Tibial nerve (tissue), 4 donors: ENCODE results near the gene RANGRF. TPM values are rescaled to one million over a fixed set of nuclear protein-coding genes. Genes with fewer than 3 reads are reported as not detected.

Experiments used
- DNase-seq, 2 donors: peaks; one replicate each; pipeline ENCODE4 v3.0.0-alpha.2; 2019; ENCODE audit warnings: low spot score in 2 of 2
- H3K27ac ChIP-seq, 4 donors: fragments of 200-600 bp; sonication (generic) in 3 of 4; one replicate each; pipeline ENCODE4 v1.5.1; 2017 to 2019; ENCODE audit warnings: mild to moderate bottlenecking in 1 of 4
- H3K27me3 ChIP-seq, 2 donors: fragments of 200-600 bp; sonication (generic) in 1 of 2; one replicate each; pipeline versions ENCODE4 v1.5.1 to v1.6.0; 2017 to 2019
- H3K36me3 ChIP-seq, 3 donors: fragments of 200-600 bp; sonication (generic); one replicate each; pipeline ENCODE4 v1.5.1; 2018 to 2019
- H3K4me1 ChIP-seq, 4 donors: fragments of 200-600 bp; sonication (generic) in 3 of 4; one replicate each; pipeline ENCODE4 v1.5.1; 2017 to 2019
- H3K4me3 ChIP-seq, 4 donors: fragments of 200-600 bp; sonication (generic) in 3 of 4; one replicate each; pipeline ENCODE4 v1.5.1; 2017 to 2019; ENCODE audit warnings: mild to moderate bottlenecking in 1 of 4, moderate library complexity in 1 of 4
- H3K9me3 ChIP-seq, 4 donors: fragments of 200-600 bp; sonication (generic) in 3 of 4; one replicate each; pipeline ENCODE4 v1.5.1; 2017 to 2019
- EP300 ChIP-seq, 2 donors: sonication (generic); formaldehyde crosslinking; IDR thresholded peaks; one replicate each; pipeline ENCODE4 v1.6.1; 2017; ENCODE audit warnings: antibody characterized with exemption in 2 of 2, mild to moderate bottlenecking in 1 of 2
- POLR2A ChIP-seq, 2 donors: fragments of 450-650 bp; IDR thresholded peaks; one replicate each; pipeline ENCODE4 v1.6.1; 2017; ENCODE audit warnings: antibody characterized with exemption in 2 of 2, mild to moderate bottlenecking in 2 of 2, moderate library complexity in 2 of 2
- WGBS, 2 donors: methylation state at CpG; one replicate each; pipeline ENCODE4 v1.1.5; 2018; 5-methylcytosine and 5-hydroxymethylcytosine counted together
- total RNA-seq, 4 donors: library from RNA; depleted of rRNA; stranded (reverse); fragments of >200 nt; gene quantifications; one replicate each; pipeline ENCODE4 v1.1.0, GENCODE V29; 2016
- TF ChIP-seq, protein P1 (sequence below), 5 experiments: fragments of 200-600 bp in 3 of 5; fragments of 450-650 bp in 2 of 5; sonication (generic) in 3 of 5; IDR thresholded peaks; one replicate each; pipeline ENCODE4 v1.5.1; 2016 to 2019; ENCODE audit warnings: antibody characterized with exemption in 5 of 5, mild to moderate bottlenecking in 3 of 5, moderate library complexity in 2 of 5

Gene RANGRF
- total RNA-seq, 4 donors from 2014 or later = 23.0 to 35.4 (median 25.1) TPM

DNA sequence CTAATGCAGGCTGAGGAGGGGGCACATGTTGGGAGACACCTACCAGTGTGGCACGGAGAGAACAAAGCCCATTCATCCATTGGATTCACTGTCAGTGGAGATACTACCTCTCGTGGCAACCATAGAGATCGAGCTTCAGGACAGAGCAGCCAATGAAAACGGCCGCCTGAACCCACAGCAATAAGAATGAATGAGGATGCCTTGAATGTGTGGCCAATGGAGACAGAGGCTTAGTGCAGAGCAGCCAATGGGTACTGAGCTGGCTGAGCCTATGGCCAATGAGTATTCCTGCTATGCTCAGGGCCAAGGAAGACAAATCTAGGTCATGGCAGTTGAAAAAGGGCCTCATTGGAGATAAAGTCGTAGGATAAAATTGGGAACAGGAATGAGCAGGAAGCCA is 32.5 kb downstream of the RANGRF start:
- no peaks in the 10 kb centered on the region for H3K4me1 ChIP-seq
- TF ChIP-seq POLR2A (IDR thresholded peaks at IDR 0.05) (no peak), EP300 (IDR thresholded peaks at IDR 0.05) (no peak)
- TF ChIP-seq, protein P1, sequence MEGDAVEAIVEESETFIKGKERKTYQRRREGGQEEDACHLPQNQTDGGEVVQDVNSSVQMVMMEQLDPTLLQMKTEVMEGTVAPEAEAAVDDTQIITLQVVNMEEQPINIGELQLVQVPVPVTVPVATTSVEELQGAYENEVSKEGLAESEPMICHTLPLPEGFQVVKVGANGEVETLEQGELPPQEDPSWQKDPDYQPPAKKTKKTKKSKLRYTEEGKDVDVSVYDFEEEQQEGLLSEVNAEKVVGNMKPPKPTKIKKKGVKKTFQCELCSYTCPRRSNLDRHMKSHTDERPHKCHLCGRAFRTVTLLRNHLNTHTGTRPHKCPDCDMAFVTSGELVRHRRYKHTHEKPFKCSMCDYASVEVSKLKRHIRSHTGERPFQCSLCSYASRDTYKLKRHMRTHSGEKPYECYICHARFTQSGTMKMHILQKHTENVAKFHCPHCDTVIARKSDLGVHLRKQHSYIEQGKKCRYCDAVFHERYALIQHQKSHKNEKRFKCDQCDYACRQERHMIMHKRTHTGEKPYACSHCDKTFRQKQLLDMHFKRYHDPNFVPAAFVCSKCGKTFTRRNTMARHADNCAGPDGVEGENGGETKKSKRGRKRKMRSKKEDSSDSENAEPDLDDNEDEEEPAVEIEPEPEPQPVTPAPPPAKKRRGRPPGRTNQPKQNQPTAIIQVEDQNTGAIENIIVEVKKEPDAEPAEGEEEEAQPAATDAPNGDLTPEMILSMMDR (IDR thresholded peaks at IDR 0.05) = no peak
- 59 to 65% methylated on average over 6 of the region's 6 CpGs for WGBS, 2 donors
- H3K9me3 ChIP-seq = no peaks in the 10 kb centered on the region
- peaks cover 0 to 19% of the 10 kb centered on the region in 2 donors for H3K27me3 ChIP-seq
- no peak for DNase-seq
- H3K4me3 ChIP-seq = no peak overlapping the region
- H3K36me3 ChIP-seq = no peaks in the 10 kb centered on the region
- H3K27ac ChIP-seq = no peak overlapping the region

DNA sequence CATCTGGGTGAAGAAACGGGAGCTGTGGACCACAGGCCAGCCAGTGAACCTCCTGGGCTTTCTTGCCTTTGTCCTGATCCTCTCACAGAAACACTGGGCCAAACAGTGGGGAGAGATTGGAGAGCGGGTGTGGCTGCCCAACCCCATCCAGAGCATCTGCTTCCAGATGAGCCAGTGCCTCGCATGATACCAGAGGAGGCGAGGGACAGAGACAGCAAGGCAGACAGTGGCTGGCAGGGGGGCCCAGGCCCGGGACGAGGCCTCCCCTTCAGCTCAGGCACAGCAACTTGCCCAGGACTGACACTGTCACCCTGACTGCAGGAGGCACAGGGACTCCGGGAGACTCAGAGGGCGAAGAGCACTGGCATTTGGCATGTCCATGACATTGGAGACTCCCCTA is 33.6 kb downstream of the RANGRF start:
- no peaks in the 10 kb centered on the region for H3K9me3 ChIP-seq
- no peak for DNase-seq
- H3K36me3 ChIP-seq = no peaks in the 10 kb centered on the region
- no peak overlapping the region for H3K4me3 ChIP-seq
- H3K27me3 ChIP-seq = peaks cover 0 to 11% of the 10 kb centered on the region in 2 donors
- H3K27ac ChIP-seq = no peak overlapping the region
- TF ChIP-seq EP300 (IDR thresholded peaks at IDR 0.05) (no peak), POLR2A (IDR thresholded peaks at IDR 0.05) (no peak)
- TF ChIP-seq, protein P1 (IDR thresholded peaks at IDR 0.05) = no peak
- peaks cover 0 to 10% (median 0%) of the 10 kb centered on the region in 4 donors for H3K4me1 ChIP-seq
- WGBS, 2 donors = 77 to 86% methylated on average over 8 of the region's 8 CpGs

GRCh38 chr17:8324132-8324531 is 35.7 kb downstream of the RANGRF start:
- 75 to 81% methylated on average over 5 of the region's 5 CpGs for WGBS, 2 donors
- no peaks in the 10 kb centered on the region for H3K27me3 ChIP-seq
- TF ChIP-seq, protein P1 (IDR thresholded peaks at IDR 0.05) = no peak
- no peak for TF ChIP-seq EP300 (IDR thresholded peaks at IDR 0.05)
- TF ChIP-seq POLR2A (IDR thresholded peaks at IDR 0.05) = no peak
- no peak overlapping the region for H3K27ac ChIP-seq
- DNase-seq = no peak
- peaks cover 0 to 14% (median 0%) of the 10 kb centered on the region in 4 donors for H3K4me1 ChIP-seq
- no peaks in the 10 kb centered on the region for H3K9me3 ChIP-seq
- no peak overlapping the region for H3K4me3 ChIP-seq
- no peaks in the 10 kb centered on the region for H3K36me3 ChIP-seq

GRCh38 chr17:8324923-8325322 is 36.5 kb downstream of the RANGRF start:
- no peaks in the 10 kb centered on the region for H3K36me3 ChIP-seq
- H3K4me1 ChIP-seq = peaks cover 0 to 14% (median 0%) of the 10 kb centered on the region in 4 donors
- H3K9me3 ChIP-seq = no peaks in the 10 kb centered on the region
- DNase-seq = no peak
- no peak overlapping the region for H3K4me3 ChIP-seq
- H3K27me3 ChIP-seq = no peaks in the 10 kb centered on the region
- no peak overlapping the region for H3K27ac ChIP-seq
- WGBS, 2 donors = 64 to 82% methylated on average over 5 of the region's 5 CpGs
- TF ChIP-seq POLR2A (IDR thresholded peaks at IDR 0.05) = no peak
- no peak for TF ChIP-seq EP300 (IDR thresholded peaks at IDR 0.05)
- TF ChIP-seq, protein P1 (IDR thresholded peaks at IDR 0.05) = no peak

- no peak for TF ChIP-seq POLR2A (IDR thresholded peaks at IDR 0.05)
- TF ChIP-seq EP300 (IDR thresholded peaks at IDR 0.05) = no peak
- TF ChIP-seq, protein P1 (IDR thresholded peaks at IDR 0.05) = no peak
- Histone ChIP-seq H3K27me3 (no peaks in the 10 kb centered on the region), H3K4me3 (peak overlapping the region; percentile 36 to 63 (median 52)), H3K9me3 (no peaks in the 10 kb centered on the region), H3K4me1 (peaks cover 0 to 14% (median 0%) of the 10 kb centered on the region in 4 donors), H3K36me3 (no peaks in the 10 kb centered on the region), H3K27ac (peak overlapping the region in 2 of 4 donors; percentile 8 to 75)
- peak in 1 of 2 donors; percentile 19 for DNase-seq
- WGBS, 2 donors = 4 to 10% methylated on average over 15 to 38 of the region's 48 CpGs
Observed at GRCh38 chr17:8326511-8327302, 38.2 kb downstream of the RANGRF start.
